GM23338 (cell line): ENCODE measurements around the gene GALNT16. TPM values are rescaled to one million over a fixed set of nuclear protein-coding genes. Genes with fewer than 3 reads are reported as not detected.

Source experiments
- ATAC-seq: fragments of 200-7000 bp; cut with Tn5 transposase; 3 replicates; pipeline ENCODE4 v1.9.1; 2020
- DNase-seq: peaks from one replicate; pipeline ENCODE4 v3.0.0-alpha.2; 2015; ENCODE audit warnings: low spot score
- H2AFZ ChIP-seq: fragments of 200-600 bp; sonication (generic); 2 replicates; pipeline ENCODE4 v1.8.0; 2016; ENCODE audit warnings: antibody characterized with exemption, mild to moderate bottlenecking, moderate library complexity
- H3F3A ChIP-seq: fragments of 200-600 bp; sonication (generic); replicated peaks from 2 replicates; pipeline ENCODE4 v1.8.0; 2017; ENCODE audit warnings: antibody characterized with exemption, mixed run types, low read depth
- H3K27ac ChIP-seq: fragments of 200-600 bp; sonication (generic); 2 replicates; pipeline ENCODE4 v1.6.1; 2016; ENCODE audit warnings: low read depth
- H3K27me3 ChIP-seq: fragments of 200-600 bp; sonication (generic); 2 replicates; pipeline ENCODE4 v1.8.0; 2016; ENCODE audit warnings: mild to moderate bottlenecking, mixed run types, moderate library complexity; ENCODE audit not compliant: insufficient read depth
- H3K36me3 ChIP-seq: fragments of 200-600 bp; sonication (generic); 2 replicates; pipeline ENCODE4 v1.8.0; 2016; ENCODE audit warnings: mild to moderate bottlenecking; ENCODE audit not compliant: insufficient read depth
- H3K4me1 ChIP-seq: fragments of 200-600 bp; sonication (generic); 2 replicates; pipeline ENCODE4 v1.8.0; 2016; ENCODE audit warnings: mild to moderate bottlenecking, moderate library complexity; ENCODE audit not compliant: insufficient read depth
- H3K4me2 ChIP-seq: fragments of 200-600 bp; sonication (generic); 2 replicates; pipeline ENCODE4 v1.7.1; 2017; ENCODE audit warnings: mixed run types
- H3K4me3 ChIP-seq: fragments of 200-600 bp; sonication (generic); 2 replicates; pipeline ENCODE4 v1.6.1; 2016; ENCODE audit warnings: mixed run types
- H3K79me2 ChIP-seq: fragments of 200-600 bp; sonication (generic); replicated peaks from 2 replicates; pipeline ENCODE4 v1.8.0; 2017; ENCODE audit warnings: mild to moderate bottlenecking; ENCODE audit not compliant: insufficient read depth
- H3K9me2 ChIP-seq: fragments of 200-600 bp; sonication (generic); 2 replicates; pipeline ENCODE4 v1.8.0; 2017; ENCODE audit not compliant: insufficient read depth
- H4K20me1 ChIP-seq: fragments of 200-600 bp; sonication (generic); replicated peaks from 2 replicates; pipeline ENCODE4 v1.8.0; 2017; ENCODE audit warnings: mild to moderate bottlenecking; ENCODE audit not compliant: insufficient read depth
- H3K27ac Mint-ChIP-seq: 2 replicates; pipeline ENCODE4 v1.8.0; 2020; ENCODE audit warnings: inconsistent platforms, mild to moderate bottlenecking, moderate library complexity, mixed read lengths
- H3K27me3 Mint-ChIP-seq: 3 replicates; pipeline ENCODE4 v1.8.0; 2022; ENCODE audit warnings: low read depth, mild to moderate bottlenecking, moderate library complexity, mixed read lengths, inconsistent platforms; ENCODE audit not compliant: insufficient read depth, poor library complexity
- H3K36me3 Mint-ChIP-seq: 3 replicates; pipeline ENCODE4 v1.8.0; 2021; ENCODE audit warnings: low read depth, mild to moderate bottlenecking, inconsistent platforms, moderate library complexity, mixed read lengths
- H3K4me1 Mint-ChIP-seq: 3 replicates; pipeline ENCODE4 v1.8.0; 2020; ENCODE audit warnings: mild to moderate bottlenecking, inconsistent platforms, mixed read lengths
- H3K4me3 Mint-ChIP-seq: 3 replicates; pipeline ENCODE4 v1.8.0; 2021; ENCODE audit warnings: moderate library complexity, mild to moderate bottlenecking, inconsistent platforms, mixed read lengths
- H3K9me3 Mint-ChIP-seq: 3 replicates; pipeline ENCODE4 v1.8.0; 2020; ENCODE audit warnings: moderate library complexity, mild to moderate bottlenecking, inconsistent platforms, mixed read lengths
- CREB1 ChIP-seq: fragments of 250-450 bp; sonication (Bioruptor Pico); IDR thresholded peaks from 2 replicates; pipeline ENCODE4 v1.5.0; 2020; ENCODE audit warnings: low read depth, mild to moderate bottlenecking, moderate library complexity
- CTCF ChIP-seq, 2 experiments: fragments of 200-600 bp in 1 of 2; sonication (generic) in 1 of 2; conservative IDR thresholded peaks; 2 replicates each; pipeline versions ENCODE4 v1.5.1 to v1.6.1; 2016 to 2017; ENCODE audit warnings: antibody characterized with exemption in 2 of 2, low read depth in 2 of 2, mild to moderate bottlenecking in 2 of 2, moderate library complexity in 1 of 2
- EZH2 ChIP-seq: fragments of 200-600 bp; sonication (generic); IDR thresholded peaks from one replicate; pipeline ENCODE4 v1.8.0; 2017; ENCODE audit warnings: antibody characterized with exemption, mild to moderate bottlenecking, low read depth; ENCODE audit not compliant: unreplicated experiment
- JUNB ChIP-seq: IDR thresholded peaks from one replicate; pipeline ENCODE4 v1.6.1; 2016; ENCODE audit warnings: antibody characterized with exemption; ENCODE audit not compliant: unreplicated experiment
- NANOG ChIP-seq: IDR thresholded peaks from 2 replicates; pipeline ENCODE4 v1.6.1; 2016; ENCODE audit warnings: antibody characterized with exemption, borderline replicate concordance
- ZNF114 ChIP-seq: fragments of 250-450 bp; sonication (Bioruptor Pico); IDR thresholded peaks from 2 replicates; pipeline ENCODE4 v1.5.0; 2020; ENCODE audit warnings: mild to moderate bottlenecking, moderate library complexity
- polyA plus RNA-seq: library from polyadenylated mRNA; unstranded; fragments of >200 nt; fragmentation: Nextera tagmentation; extraction: Ambion mirVana; gene quantifications from 2 replicates; pipeline ENCODE4 v1.2.1, GENCODE V29; 2016
- total RNA-seq: library from RNA; depleted of rRNA; stranded (reverse); fragments of >200 nt; shearing (Covaris generic); gene quantifications from 2 replicates; pipeline ENCODE4 v1.2.3, GENCODE V29; 2014

The GALNT16 gene
- total and polyA plus RNA-seq, 2 experiments from 2014 or later, result 1.5 to 2.9 TPM

DNA sequence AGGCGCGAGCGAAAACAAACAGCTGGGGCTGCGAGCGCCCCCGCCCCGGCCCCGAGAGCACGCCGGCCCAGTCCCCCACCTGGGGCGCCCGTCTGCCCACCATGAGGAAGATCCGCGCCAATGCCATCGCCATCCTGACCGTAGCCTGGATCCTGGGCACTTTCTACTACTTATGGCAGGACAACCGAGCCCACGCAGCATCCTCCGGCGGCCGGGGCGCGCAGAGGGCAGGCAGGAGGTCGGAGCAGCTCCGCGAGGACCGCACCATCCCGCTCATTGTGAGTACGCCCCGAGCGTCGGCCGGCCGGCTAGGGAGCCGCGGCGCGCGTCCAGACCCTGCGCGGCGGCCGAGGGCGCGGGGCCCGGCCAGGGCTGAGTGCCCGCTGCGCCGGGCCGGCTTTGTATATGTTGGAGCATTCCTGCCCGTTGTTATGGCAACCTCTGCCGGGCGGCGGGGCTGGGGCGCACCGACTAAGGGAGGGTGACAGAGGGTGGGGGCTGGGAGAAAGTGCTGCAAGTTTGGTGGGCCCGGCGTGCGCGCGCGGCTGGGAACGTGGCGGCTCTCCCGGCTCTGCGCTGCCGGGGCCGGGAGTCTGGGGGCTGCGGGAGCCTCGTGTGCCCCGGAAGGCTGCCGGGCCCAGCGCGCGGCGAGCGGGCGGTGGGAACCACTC lies 367 bp downstream of the GALNT16 start:
- no peaks in the 10 kb centered on the region for H3K9me2 ChIP-seq
- H3K4me3 ChIP-seq, result peak overlapping the region; percentile 80
- ATAC-seq, result peak; percentile 48
- Mint-ChIP-seq H3K36me3 (no peaks in the 10 kb centered on the region; the same call in 2 of the 3 replicates), H3K4me1 (peaks cover 23% of the 10 kb centered on the region), H3K4me3 (peak overlapping the region; percentile 85), H3K9me3 (no peaks in the 10 kb centered on the region; the same call in 2 of the 3 replicates), H3K27ac (no peak overlapping the region), H3K27me3 (peaks cover 44% of the 10 kb centered on the region)
- no peaks in the 10 kb centered on the region for H3K79me2 ChIP-seq
- DNase-seq, result peak; percentile 88
- H4K20me1 ChIP-seq, result no peaks in the 10 kb centered on the region
- H3K4me1 ChIP-seq, result peaks cover 21% of the 10 kb centered on the region
- H3K36me3 ChIP-seq, result no peaks in the 10 kb centered on the region
- peak overlapping the region; percentile 98 for H2AFZ ChIP-seq
- H3K27me3 ChIP-seq, result peaks cover 70% of the 10 kb centered on the region
- TF ChIP-seq NANOG, result no peak
- TF ChIP-seq JUNB, result no peak
- peak; percentile 23 for TF ChIP-seq EZH2
- peak overlapping the region; percentile 89 for H3K4me2 ChIP-seq
- no peak overlapping the region for H3K27ac ChIP-seq
- H3F3A ChIP-seq, result peaks cover 13% of the 10 kb centered on the region

DNA sequence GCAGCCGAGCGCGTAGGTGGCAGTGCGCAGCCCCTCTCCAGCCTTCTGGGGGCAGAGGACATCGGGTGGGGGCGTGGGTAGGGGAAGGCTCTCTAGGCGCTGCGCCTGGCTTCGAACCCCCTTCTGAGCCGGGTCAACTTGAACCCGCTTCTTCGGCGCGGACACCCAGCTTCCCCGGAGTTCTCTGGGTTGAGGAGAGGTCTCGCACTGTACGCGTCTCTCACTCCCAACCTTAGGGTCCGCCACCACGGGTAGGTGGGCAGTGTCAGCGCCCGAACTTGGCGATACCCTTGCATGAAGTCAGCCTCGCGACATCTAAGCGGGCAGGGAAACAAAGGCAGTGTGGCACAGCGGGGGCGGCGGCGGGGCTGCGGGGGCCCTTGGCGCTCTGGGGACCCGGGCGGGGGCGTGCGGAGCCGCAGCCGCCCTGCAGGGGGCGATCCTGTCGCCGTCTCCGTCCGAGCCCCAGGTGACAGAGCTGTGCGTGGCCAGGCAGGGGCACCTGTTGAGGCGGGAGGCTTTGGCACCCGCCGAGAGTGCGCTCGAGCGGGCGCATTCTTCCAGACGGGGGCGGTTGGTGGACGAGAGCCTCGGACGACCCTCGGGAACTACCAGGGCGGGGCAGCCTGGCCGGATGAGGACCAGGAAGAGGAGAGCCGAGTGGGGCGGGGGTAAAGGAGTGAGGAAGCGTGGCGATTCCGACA lies 1.1 kb downstream of the GALNT16 start:
- Mint-ChIP-seq H3K36me3 (no peaks in the 10 kb centered on the region; the same call in 2 of the 3 replicates), H3K27ac (no peak overlapping the region), H3K4me3 (peak overlapping the region; percentile 85), H3K27me3 (peaks cover 44% of the 10 kb centered on the region), H3K9me3 (no peaks in the 10 kb centered on the region; the same call in 2 of the 3 replicates), H3K4me1 (peaks cover 22% of the 10 kb centered on the region)
- peak; percentile 50 for ATAC-seq
- peak; percentile 79 for DNase-seq
- peaks cover 21% of the 10 kb centered on the region for H3K4me1 ChIP-seq
- H3K79me2 ChIP-seq, result no peaks in the 10 kb centered on the region
- peaks cover 70% of the 10 kb centered on the region for H3K27me3 ChIP-seq
- H3K4me3 ChIP-seq, result peak overlapping the region; percentile 80
- no peaks in the 10 kb centered on the region for H3K36me3 ChIP-seq
- TF ChIP-seq CTCF (conservative IDR thresholded peaks at IDR 0.05; ENCODE audit: low read depth in 2 of 2) (peak; percentile 65 to 66), NANOG (no peak), CREB1 (CRISPR knock-in tag) (0 out of 2 replicates have a peak, but pooled peaks have one; percentile 20), EZH2 (no peak), ZNF114 (CRISPR knock-in tag) (no peak)
- H3K9me2 ChIP-seq, result no peaks in the 10 kb centered on the region
- peak overlapping the region; percentile 89 for H3K4me2 ChIP-seq
- peak overlapping the region; percentile 98 for H2AFZ ChIP-seq
- H4K20me1 ChIP-seq, result no peaks in the 10 kb centered on the region
- H3F3A ChIP-seq, result peaks cover 13% of the 10 kb centered on the region
- H3K27ac ChIP-seq, result no peak overlapping the region
